GM20000 (cell line): ENCODE results near the gene OR2C1.

Experiments used
- DNase-seq: peaks from one replicate; pipeline ENCODE4 v3.0.0; 2012; ENCODE audit warnings: low spot score
- TF ChIP-seq, protein P1 (sequence below): IDR thresholded peaks from 2 replicates; pipeline ENCODE4 v1.5.1; 2012; ENCODE audit warnings: mild to moderate bottlenecking, control low read depth; ENCODE audit errors: extremely low read depth, missing control alignments

Gene OR2C1

DNA sequence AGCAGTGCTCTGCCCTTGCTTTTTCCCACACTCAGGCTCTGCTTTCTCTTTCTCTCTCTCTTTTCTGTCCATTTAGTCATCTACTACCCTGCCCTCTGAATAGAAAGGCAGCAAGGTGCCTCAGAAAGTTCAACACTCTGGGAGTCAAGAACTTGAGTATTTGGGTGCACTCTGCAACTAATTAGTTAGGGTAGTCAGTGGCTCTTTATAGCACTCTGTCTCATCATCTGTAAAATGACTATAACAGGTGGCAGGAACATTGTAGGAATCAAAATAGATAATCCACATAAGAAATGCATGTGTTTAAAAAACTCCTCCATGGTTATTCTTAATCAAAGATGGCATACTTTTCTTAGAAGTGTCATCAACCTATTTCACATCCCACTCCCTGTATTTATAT is 7.2 kb downstream of the OR2C1 start:
- TF ChIP-seq, protein P1, sequence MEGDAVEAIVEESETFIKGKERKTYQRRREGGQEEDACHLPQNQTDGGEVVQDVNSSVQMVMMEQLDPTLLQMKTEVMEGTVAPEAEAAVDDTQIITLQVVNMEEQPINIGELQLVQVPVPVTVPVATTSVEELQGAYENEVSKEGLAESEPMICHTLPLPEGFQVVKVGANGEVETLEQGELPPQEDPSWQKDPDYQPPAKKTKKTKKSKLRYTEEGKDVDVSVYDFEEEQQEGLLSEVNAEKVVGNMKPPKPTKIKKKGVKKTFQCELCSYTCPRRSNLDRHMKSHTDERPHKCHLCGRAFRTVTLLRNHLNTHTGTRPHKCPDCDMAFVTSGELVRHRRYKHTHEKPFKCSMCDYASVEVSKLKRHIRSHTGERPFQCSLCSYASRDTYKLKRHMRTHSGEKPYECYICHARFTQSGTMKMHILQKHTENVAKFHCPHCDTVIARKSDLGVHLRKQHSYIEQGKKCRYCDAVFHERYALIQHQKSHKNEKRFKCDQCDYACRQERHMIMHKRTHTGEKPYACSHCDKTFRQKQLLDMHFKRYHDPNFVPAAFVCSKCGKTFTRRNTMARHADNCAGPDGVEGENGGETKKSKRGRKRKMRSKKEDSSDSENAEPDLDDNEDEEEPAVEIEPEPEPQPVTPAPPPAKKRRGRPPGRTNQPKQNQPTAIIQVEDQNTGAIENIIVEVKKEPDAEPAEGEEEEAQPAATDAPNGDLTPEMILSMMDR: no peak
- DNase-seq: no peak

DNA sequence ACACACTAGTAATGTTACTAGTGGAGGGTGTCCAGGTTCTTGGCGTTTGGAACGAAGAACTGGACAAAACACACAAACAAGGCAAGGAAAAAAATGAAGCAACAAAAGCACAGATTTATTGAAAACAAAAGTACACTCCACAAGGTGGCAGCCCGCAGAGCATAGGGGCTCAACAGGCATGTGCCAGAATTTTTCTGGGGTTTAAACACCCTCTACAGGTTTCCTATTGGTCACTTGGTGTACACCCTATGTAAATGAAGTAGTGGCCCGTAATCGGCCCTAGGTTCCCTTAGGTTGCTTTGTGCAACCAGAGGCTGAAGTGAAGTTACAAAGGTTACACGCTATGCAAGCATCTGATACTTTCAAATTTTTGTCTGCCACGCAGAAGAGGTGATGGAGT is 8.1 kb downstream of the OR2C1 start:
- TF ChIP-seq, protein P1: no peak
- no peak for DNase-seq

DNA sequence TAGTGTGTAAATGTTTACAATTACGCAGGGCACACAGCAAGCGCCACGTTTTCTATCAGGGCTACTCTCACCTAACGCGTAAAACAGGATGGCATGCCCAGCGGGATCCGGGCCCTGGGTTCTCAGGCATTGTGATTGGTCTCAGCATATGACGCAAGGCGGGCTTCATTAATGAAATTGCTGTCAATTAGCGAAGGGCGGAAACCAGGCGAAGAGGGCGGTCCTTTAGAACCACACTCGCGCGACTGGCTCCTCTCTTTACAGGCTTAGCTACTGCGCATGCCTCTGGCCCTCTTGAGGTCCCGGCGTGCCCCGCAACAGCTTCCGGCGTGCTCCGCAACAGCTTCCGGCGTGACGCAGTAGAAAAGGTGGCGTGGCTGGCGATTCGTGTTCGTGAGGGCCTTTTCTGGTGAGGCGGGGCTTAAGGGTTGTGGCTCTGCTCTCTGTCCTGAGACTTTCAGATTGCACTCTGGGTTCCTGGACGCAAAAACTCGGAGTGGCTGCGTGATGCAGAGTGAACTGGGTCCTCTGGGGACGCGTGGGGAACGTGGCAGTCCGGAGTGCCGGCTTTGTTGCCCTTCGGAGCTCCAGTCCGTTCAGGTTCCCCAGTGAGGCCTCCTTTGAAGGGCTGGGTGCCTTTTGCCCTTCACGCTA is 9.2 kb downstream of the OR2C1 start:
- DNase-seq: peak; percentile 82
- TF ChIP-seq, protein P1: no peak

DNA sequence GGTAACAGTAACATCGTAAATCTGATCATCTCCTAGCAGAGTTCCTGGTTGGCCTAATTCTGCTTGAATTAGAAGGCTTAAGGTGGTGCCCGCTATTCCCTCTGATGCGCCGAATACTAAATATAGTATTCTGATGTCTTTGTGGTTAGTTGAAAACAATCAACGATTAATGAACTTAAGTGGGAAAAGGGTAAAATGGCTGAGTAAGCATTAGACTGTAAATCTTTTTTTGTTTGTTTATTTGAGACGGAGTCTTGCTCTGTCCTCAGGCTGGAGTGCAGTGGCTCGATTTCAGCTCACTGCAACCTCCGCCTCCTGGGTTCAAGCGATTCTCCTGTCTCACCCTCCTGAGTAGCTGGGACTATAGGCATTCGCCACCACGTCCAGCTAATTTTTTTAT is 13.4 kb downstream of the OR2C1 start:
- no peak for DNase-seq
- TF ChIP-seq, protein P1: no peak

DNA sequence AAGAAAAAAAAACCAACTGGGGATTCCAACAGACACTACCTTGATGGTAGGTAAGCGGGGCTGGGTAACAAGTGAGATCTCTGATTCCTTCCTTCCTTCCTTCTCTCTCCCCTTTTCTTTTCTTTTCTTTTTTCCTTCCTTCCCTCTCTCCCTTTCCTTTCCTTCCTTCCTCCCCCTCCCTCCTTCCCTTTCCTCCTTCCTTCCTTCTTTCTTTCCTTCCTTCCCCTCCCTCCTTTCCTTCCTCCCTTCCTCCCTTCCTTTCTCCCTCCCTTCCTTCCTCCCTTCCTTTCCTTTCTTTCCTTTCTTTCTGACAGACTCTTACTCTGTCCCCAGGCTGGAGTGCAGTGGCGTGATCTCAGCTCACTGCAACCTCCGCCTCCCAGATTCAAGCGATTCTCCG is 20.0 kb downstream of the OR2C1 start:
- TF ChIP-seq, protein P1: no peak
- no peak for DNase-seq

DNA sequence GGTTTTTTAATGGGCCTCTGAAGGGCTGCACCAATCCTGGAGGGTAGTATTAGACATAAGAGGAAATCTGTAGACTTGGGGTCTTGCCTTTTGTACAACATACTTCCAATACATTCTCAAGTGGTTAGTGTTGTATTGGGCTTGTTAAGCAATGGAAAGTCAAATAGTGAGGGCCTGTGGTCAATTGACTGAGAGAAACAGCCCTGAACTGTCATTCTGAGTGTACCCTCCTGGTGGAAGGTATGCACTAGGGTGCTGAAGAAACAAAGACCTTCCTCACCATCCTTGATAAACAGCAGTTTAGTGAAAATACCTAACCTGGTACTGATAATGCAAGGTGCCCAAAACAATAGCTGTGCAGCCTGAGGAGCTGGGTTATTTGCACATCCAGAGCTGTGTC is 22.2 kb downstream of the OR2C1 start:
- DNase-seq: no peak

DNA sequence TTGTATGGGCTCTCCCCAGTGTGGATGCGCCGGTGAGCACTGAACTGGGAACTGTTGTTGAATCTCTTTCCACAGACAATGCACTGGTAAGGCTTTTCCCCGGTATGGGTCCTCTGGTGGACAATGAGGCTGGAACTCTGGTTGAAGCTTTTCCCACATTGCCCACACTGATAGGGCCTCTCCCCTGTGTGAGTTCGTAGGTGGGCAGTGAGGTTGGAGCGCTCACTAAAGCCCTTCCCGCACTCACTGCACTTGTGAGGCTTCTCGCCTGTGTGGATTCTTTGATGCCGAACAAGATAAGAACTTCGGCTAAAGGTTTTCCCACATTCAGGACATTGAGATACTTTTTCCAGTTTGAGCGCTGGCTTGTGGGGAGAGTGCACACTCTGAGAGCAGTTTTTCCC is 27.4 kb downstream of the OR2C1 start:
- TF ChIP-seq, protein P1: no peak
- no peak for DNase-seq

More for the DNA sequence above, 22.2 kb downstream of the OR2C1 start:
- TF ChIP-seq, protein P1: no peak
